Retina (tissue), 1 donor: ENCODE measurements around the gene PPP1R10.

Experiments
- DNase-seq: peaks from one replicate; pipeline ENCODE4 v3.0.0-alpha.2; 2016

PPP1R10 gene

GRCh38 chr6:30554962-30555815 is 61.9 kb downstream of the PPP1R10 start:
- peak; percentile 81 for DNase-seq

GRCh38 chr6:30554404-30554803 is 62.6 kb downstream of the PPP1R10 start:
- no peak for DNase-seq
